Testis (tissue), 2 donors: Measurements from ENCODE around the gene ARFIP2.

Experiments used
- CTCF ChIP-seq, 3 experiments: fragments of 450-650 bp in 2 of 3; fragments of 200-600 bp in 1 of 3; sonication (generic) in 1 of 3; IDR thresholded peaks; one replicate each; pipeline ENCODE4 v1.5.1; 2016 to 2019; ENCODE audit warnings: antibody characterized with exemption in 3 of 3, mild to moderate bottlenecking in 2 of 3, moderate library complexity in 1 of 3
- POLR2A ChIP-seq: fragments of 450-650 bp; IDR thresholded peaks from one replicate; pipeline ENCODE4 v1.6.1; 2017; ENCODE audit warnings: antibody characterized with exemption, mild to moderate bottlenecking, moderate library complexity

- no peak for TF ChIP-seq POLR2A
- TF ChIP-seq CTCF (IDR thresholded peaks at IDR 0.05): no peak
These were observed 16.1 kb upstream of the ARFIP2 start, which contains the start of gene DNHD1 for GRCh38 chr11:6497069-6497839.
